Tibial artery (tissue), 4 donors: ENCODE results near the gene ABLIM3.

Experiments
- DNase-seq, 2 donors: peaks; one replicate each; pipeline ENCODE4 v3.0.0-alpha.2; 2019
- H3K27ac ChIP-seq, 2 donors: fragments of 200-600 bp; sonication (generic) in 1 of 2; 1 replicate in 1 of 2; 2 replicates in 1 of 2; pipeline ENCODE4 v1.5.1; 2018 to 2019; ENCODE audit warnings: mild to moderate bottlenecking in 1 of 2
- H3K27me3 ChIP-seq, 2 donors: fragments of 200-600 bp; sonication (generic) in 1 of 2; one replicate each; pipeline versions ENCODE4 v1.5.1 to v1.6.0; 2016 to 2019
- H3K36me3 ChIP-seq, 3 donors: fragments of 200-600 bp; sonication (generic) in 2 of 3; one replicate each; pipeline ENCODE4 v1.5.1; 2016 to 2019; ENCODE audit warnings: mild to moderate bottlenecking in 2 of 3
- H3K4me1 ChIP-seq, 4 donors: fragments of 200-600 bp; sonication (generic) in 2 of 4; 1 replicate in 3 of 4; 2 replicates in 1 of 4; pipeline ENCODE4 v1.5.1; 2016 to 2019
- H3K4me3 ChIP-seq, 2 donors: fragments of 200-600 bp; sonication (generic) in 1 of 2; 1 replicate in 1 of 2; 2 replicates in 1 of 2; pipeline ENCODE4 v1.5.1; 2018 to 2019; ENCODE audit warnings: mild to moderate bottlenecking in 2 of 2
- H3K9me3 ChIP-seq, 3 donors: fragments of 200-600 bp; sonication (generic) in 1 of 3; one replicate each; pipeline ENCODE4 v1.5.1; 2016 to 2019
- intact Hi-C: fragments of 100-400 bp; cut with DNase I; formaldehyde crosslinking; loops from one replicate; pipeline ENCODE4 v1.15.0; 2023; ENCODE audit warnings: low total_unique reads
- TF ChIP-seq, protein P1 (sequence below), 2 experiments: fragments of 200-600 bp in 1 of 2; fragments of 450-650 bp in 1 of 2; IDR thresholded peaks; one replicate each; pipeline ENCODE4 v1.5.1; 2017 to 2019; ENCODE audit warnings: antibody characterized with exemption in 2 of 2, mild to moderate bottlenecking in 1 of 2, moderate library complexity in 1 of 2

ABLIM3 gene

DNA sequence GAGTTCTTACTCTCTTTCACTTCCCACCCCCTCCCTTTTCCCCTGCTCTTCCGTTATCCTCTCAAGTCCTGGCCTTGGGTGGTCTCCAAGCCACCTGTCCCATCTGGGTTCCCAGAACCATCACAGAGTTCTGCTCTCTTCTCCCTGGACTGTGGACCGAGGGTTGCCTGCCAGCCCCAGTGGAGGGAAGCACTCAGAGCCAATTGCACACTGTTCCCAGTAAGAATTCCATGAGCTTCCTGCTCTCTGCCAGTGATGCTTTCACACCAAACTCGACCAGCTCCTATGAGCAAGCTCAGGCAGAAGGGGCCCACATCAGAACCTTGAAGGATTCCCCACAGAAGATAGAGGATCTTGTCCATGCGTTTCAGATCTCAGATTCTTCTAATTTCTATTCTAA is 110.3 kb downstream of the ABLIM3 start:
- peaks cover 0 to 3% (median 0%) of the 10 kb centered on the region in 3 donors for H3K9me3 ChIP-seq
- no peak overlapping the region for H3K27ac ChIP-seq
- H3K27me3 ChIP-seq = no peaks in the 10 kb centered on the region
- no peaks in the 10 kb centered on the region for H3K4me1 ChIP-seq
- intact Hi-C loops = no loop called here
- TF ChIP-seq, protein P1, sequence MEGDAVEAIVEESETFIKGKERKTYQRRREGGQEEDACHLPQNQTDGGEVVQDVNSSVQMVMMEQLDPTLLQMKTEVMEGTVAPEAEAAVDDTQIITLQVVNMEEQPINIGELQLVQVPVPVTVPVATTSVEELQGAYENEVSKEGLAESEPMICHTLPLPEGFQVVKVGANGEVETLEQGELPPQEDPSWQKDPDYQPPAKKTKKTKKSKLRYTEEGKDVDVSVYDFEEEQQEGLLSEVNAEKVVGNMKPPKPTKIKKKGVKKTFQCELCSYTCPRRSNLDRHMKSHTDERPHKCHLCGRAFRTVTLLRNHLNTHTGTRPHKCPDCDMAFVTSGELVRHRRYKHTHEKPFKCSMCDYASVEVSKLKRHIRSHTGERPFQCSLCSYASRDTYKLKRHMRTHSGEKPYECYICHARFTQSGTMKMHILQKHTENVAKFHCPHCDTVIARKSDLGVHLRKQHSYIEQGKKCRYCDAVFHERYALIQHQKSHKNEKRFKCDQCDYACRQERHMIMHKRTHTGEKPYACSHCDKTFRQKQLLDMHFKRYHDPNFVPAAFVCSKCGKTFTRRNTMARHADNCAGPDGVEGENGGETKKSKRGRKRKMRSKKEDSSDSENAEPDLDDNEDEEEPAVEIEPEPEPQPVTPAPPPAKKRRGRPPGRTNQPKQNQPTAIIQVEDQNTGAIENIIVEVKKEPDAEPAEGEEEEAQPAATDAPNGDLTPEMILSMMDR (IDR thresholded peaks at IDR 0.05) = no peak
- no peak for DNase-seq
- H3K36me3 ChIP-seq = peaks cover 1 to 39% (median 36%) of the 10 kb centered on the region in 3 donors
- no peak overlapping the region for H3K4me3 ChIP-seq

DNA sequence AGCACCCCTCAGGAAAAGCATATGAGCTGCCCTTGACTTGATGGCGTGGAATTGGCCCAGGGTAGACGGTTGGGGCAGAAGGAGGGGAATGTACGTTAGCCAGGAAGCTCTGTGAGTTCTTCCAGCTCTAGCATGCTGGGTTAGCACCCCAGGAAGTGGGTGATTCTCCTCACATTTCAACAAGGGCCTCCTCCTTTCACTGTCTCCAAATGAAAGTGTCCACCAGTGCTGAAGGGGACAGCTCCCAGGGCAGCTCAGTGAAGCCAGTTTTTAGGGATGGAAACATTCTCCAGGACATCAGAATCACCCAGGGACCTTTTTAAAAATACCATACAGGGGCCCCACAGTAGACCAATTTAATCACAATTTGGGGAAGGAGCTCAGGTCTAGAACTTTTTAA is 113.2 kb downstream of the ABLIM3 start:
- no peaks in the 10 kb centered on the region for H3K9me3 ChIP-seq
- DNase-seq = no peak
- no peak overlapping the region for H3K4me3 ChIP-seq
- H3K4me1 ChIP-seq = no peaks in the 10 kb centered on the region
- TF ChIP-seq, protein P1 (IDR thresholded peaks at IDR 0.05) = no peak
- intact Hi-C loops = no loop called here
- peaks cover 0 to 2% of the 10 kb centered on the region in 2 donors for H3K27me3 ChIP-seq
- peaks cover 0 to 23% (median 21%) of the 10 kb centered on the region in 3 donors for H3K36me3 ChIP-seq
- H3K27ac ChIP-seq = no peak overlapping the region

DNA sequence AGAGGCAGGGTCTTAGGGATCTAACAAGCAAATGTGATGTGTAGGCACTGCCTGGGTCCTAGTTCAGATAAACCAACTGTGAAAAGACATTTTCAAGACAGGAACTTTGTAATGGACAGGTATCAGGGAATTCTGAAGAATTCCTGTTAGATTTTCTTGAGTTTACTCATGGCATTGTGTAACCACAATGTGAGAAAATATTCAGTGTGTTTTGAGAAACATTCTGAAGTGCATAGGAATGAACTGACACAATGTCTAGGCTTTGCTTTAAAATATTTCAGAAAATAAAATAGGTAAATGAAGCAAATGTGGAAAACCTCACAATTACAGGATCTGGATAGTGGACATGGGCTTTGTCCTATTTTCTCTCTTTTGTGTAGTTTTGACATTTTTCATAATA is 115.2 kb downstream of the ABLIM3 start:
- Histone ChIP-seq H3K9me3 (no peaks in the 10 kb centered on the region), H3K4me3 (no peak overlapping the region), H3K36me3 (peaks cover 0 to 10% (median 8%) of the 10 kb centered on the region in 3 donors), H3K4me1 (no peaks in the 10 kb centered on the region), H3K27ac (no peak overlapping the region), H3K27me3 (peaks cover 0 to 2% of the 10 kb centered on the region in 2 donors)
- no peak for DNase-seq
- intact Hi-C loops = no loop called here
- TF ChIP-seq, protein P1 (IDR thresholded peaks at IDR 0.05) = no peak

DNA sequence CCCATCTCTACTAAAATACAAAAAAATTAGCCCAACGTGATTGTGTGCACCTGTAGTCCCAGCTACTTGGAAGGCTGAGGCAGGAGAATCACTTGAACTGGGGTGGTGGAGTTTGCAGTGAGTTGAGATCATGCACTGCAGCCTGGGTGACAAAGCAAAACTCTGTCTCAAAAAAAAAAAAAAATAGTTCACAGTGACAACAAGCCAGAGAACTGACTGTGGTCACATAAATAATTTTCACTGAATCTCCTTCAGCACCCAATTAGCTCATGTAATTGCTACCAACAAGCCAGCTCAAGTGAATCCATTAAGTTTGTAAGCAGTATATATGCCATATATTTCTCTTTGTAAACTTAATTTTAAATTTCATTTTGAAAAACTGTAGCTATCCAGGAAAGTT is 115.8 kb downstream of the ABLIM3 start:
- intact Hi-C loops = no loop called here
- H3K27ac ChIP-seq = no peak overlapping the region
- H3K4me1 ChIP-seq = no peaks in the 10 kb centered on the region
- DNase-seq = no peak
- no peak overlapping the region for H3K4me3 ChIP-seq
- no peaks in the 10 kb centered on the region for H3K9me3 ChIP-seq
- peaks cover 0 to 3% (median 2%) of the 10 kb centered on the region in 3 donors for H3K36me3 ChIP-seq
- peaks cover 0 to 6% of the 10 kb centered on the region in 2 donors for H3K27me3 ChIP-seq
- TF ChIP-seq, protein P1 (IDR thresholded peaks at IDR 0.05) = no peak

DNA sequence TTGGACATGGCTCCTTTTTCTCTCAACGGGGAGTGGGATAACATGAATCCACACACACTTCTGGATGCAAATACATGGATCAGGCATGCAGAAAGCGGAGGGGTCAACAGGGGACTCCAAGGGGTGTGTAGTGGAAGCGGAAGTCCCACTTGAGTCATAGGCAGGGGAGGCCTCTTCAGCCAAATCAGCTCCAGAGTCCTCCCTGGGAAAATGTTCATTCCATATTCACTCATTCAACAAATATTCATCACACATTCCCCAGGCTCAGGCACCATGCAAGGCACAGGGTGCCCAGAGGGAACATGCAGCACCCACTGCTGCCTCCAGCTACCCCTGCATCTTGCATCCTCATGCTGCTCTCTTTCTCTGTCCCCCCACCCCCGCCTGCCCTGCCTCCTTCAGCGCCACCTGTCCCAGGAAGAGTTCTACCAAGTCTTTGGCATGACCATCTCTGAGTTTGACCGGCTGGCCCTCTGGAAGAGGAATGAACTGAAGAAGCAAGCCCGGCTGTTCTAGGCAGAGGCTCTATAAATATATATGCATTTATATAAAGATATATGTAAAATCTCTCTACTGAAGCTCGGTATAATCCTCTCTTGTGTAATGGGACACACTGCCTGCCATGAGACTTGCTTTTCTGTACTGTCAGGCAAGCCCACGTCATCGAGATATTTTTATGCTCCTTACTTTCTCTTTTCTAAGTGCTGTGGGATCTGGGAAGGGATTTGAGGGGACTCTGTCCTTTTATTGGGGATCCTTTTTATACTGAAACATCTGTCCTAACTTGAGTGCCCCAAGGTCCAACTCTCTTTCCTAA is 116.8 kb downstream of the ABLIM3 start:
- TF ChIP-seq, protein P1 (IDR thresholded peaks at IDR 0.05) = no peak
- Histone ChIP-seq H3K36me3 (no peaks in the 10 kb centered on the region), H3K27ac (no peak overlapping the region), H3K9me3 (no peaks in the 10 kb centered on the region), H3K27me3 (peaks cover 0 to 6% of the 10 kb centered on the region in 2 donors), H3K4me1 (no peaks in the 10 kb centered on the region), H3K4me3 (no peak overlapping the region)
- intact Hi-C loops = no loop called here
- DNase-seq = no peak
